K562 (cell line): ENCODE results near the gene RNU6-1. TPM values are rescaled to one million over a fixed set of nuclear protein-coding genes. Genes with fewer than 3 reads are reported as not detected.
A peak's percentile ranks its signal among the peaks of the same experiment; 100 is the strongest.

Experiments
- ASH1L ChIP-seq: fragments of 450-650 bp; IDR thresholded peaks from 2 replicates; pipeline ENCODE4 v1.6.1; 2018; ENCODE audit warnings: borderline replicate concordance, mild to moderate bottlenecking, low read depth; ENCODE audit not compliant: partially characterized antibody
- CBFB ChIP-seq: sonication (generic); formaldehyde crosslinking; IDR thresholded peaks from 2 replicates; pipeline ENCODE4 v1.4.0; 2020; ENCODE audit warnings: mild to moderate bottlenecking, missing genetic modification reagents
- ERF ChIP-seq: fragments of 450-650 bp; formaldehyde crosslinking; IDR thresholded peaks from 2 replicates; pipeline ENCODE4 v1.4.0; 2020; ENCODE audit warnings: mild to moderate bottlenecking, mixed read lengths
- GABPB2 ChIP-seq: fragments of 250-450 bp; sonication (Bioruptor Pico); conservative IDR thresholded peaks from 2 replicates; pipeline ENCODE4 v1.5.1; 2021; ENCODE audit warnings: mild to moderate bottlenecking
- HEY1 ChIP-seq: fragments of 250-450 bp; sonication (Bioruptor Pico); IDR thresholded peaks from 2 replicates; pipeline ENCODE4 v1.5.0; 2020; ENCODE audit warnings: mild to moderate bottlenecking, moderate library complexity, borderline replicate concordance
- KDM2B ChIP-seq: fragments of 250-450 bp; sonication (Bioruptor Pico); IDR thresholded peaks from 2 replicates; pipeline ENCODE4 v1.8.0; 2021; ENCODE audit warnings: mild to moderate bottlenecking, moderate library complexity
- MIER1 ChIP-seq: fragments of 450-650 bp; IDR thresholded peaks from 2 replicates; pipeline ENCODE4 v1.6.1; 2016; ENCODE audit warnings: antibody characterized with exemption, mild to moderate bottlenecking, low read depth
- NBN ChIP-seq: fragments of 450-650 bp; IDR thresholded peaks from 2 replicates; pipeline ENCODE4 v1.6.1; 2016; ENCODE audit warnings: low read depth, mild to moderate bottlenecking
- NR2F6 ChIP-seq: fragments of 450-650 bp; formaldehyde crosslinking; IDR thresholded peaks from 2 replicates; pipeline ENCODE4 v1.4.0; 2020; ENCODE audit warnings: mild to moderate bottlenecking
- NR3C1 ChIP-seq: sonication (generic); formaldehyde crosslinking; IDR thresholded peaks from 2 replicates; pipeline ENCODE4 v1.8.1; 2022; ENCODE audit warnings: missing genetic modification reagents
- NRF1 ChIP-seq, 2 experiments: fragments of 450-650 bp; IDR thresholded peaks in 1 of 2; conservative IDR thresholded peaks in 1 of 2; 2 replicates each; pipeline ENCODE4 v1.6.1; 2014; ENCODE audit warnings: mild to moderate bottlenecking in 2 of 2
- PCBP1 ChIP-seq: fragments of 200-400 bp; formaldehyde crosslinking; IDR thresholded peaks from 2 replicates; pipeline ENCODE4 v1.6.1; 2018; ENCODE audit warnings: mild to moderate bottlenecking, low read depth, low read length; ENCODE audit not compliant: poor library complexity, severe bottlenecking
- POLR3A ChIP-seq: IDR thresholded peaks from 2 replicates; pipeline ENCODE4 v1.6.1; 2011; ENCODE audit warnings: borderline replicate concordance, mild to moderate bottlenecking, moderate library complexity; ENCODE audit not compliant: insufficient read length, insufficient read depth; ENCODE audit errors: extremely low read depth
- PRPF4 ChIP-seq: fragments of 200-400 bp; formaldehyde crosslinking; IDR thresholded peaks from one replicate; pipeline ENCODE4 v1.6.1; 2017; ENCODE audit warnings: low read length, low read depth, mild to moderate bottlenecking; ENCODE audit not compliant: insufficient read depth, poor library complexity, severe bottlenecking
- SIX5 ChIP-seq, 2 experiments: IDR thresholded peaks; 2 replicates each; pipeline ENCODE4 v1.6.1; 2011; ENCODE audit warnings: low read length in 2 of 2, borderline replicate concordance in 1 of 2, low read depth in 1 of 2, mild to moderate bottlenecking in 1 of 2, moderate library complexity in 1 of 2; ENCODE audit not compliant: insufficient read depth in 1 of 2
- SMARCA5 ChIP-seq: fragments of 450-650 bp; IDR thresholded peaks from 2 replicates; pipeline ENCODE4 v1.6.1; 2016
- SMARCE1 ChIP-seq: fragments of 450-650 bp; IDR thresholded peaks from 2 replicates; pipeline ENCODE4 v1.7.1; 2016; ENCODE audit warnings: mild to moderate bottlenecking
- STAT5B ChIP-seq: fragments of 250-450 bp; sonication (Bioruptor Pico); IDR thresholded peaks from 2 replicates; pipeline ENCODE4 v1.8.0; 2021; ENCODE audit warnings: mild to moderate bottlenecking, inconsistent platforms
- TARDBP ChIP-seq: fragments of 450-650 bp; IDR thresholded peaks from 2 replicates; pipeline ENCODE4 v1.6.1; 2016
- TBP ChIP-seq: optimal IDR thresholded peaks from 2 replicates; pipeline ENCODE3; 2011; ENCODE audit warnings: low read depth, low read length, improper control_type of control experiment
- TFAM ChIP-seq: fragments of 250-450 bp; sonication (Bioruptor Pico); conservative IDR thresholded peaks from 2 replicates; pipeline ENCODE4 v1.5.0; 2021; ENCODE audit warnings: mild to moderate bottlenecking, moderate library complexity
- polyA plus RNA-seq, 8 experiments: library from polyadenylated mRNA; depleted of rRNA in 4 of 8; stranded (reverse) in 5 of 8; unstranded in 3 of 8; fragments of >200 nt; fragmentation: Nextera tagmentation in 2 of 8; fragmentation: Illumina TruSeq in 1 of 8; extraction: Ambion mirVana in 2 of 8; extraction: Trizol in 1 of 8; gene quantifications; 2 replicates each; pipeline versions ENCODE4 v1.2.1 to v1.2.3, GENCODE V29; 2011 to 2014; ENCODE audit warnings: inconsistent platforms in 1 of 8, missing spikeins in 1 of 8
- total RNA-seq, 7 experiments: library from RNA; depleted of rRNA in 6 of 7; stranded (reverse); fragments of >200 nt in 6 of 7; fragmentation: Illumina TruSeq in 2 of 7; extraction: Trizol in 2 of 7; gene quantifications; 2 replicates each; pipeline versions ENCODE4 v1.2.1 to v1.2.3, GENCODE V29; 2011 to 2021; ENCODE audit warnings: low replicate concordance in 1 of 7
- TF ChIP-seq, protein P1 (sequence below): fragments of 250-450 bp; sonication (Bioruptor Pico); IDR thresholded peaks from 2 replicates; pipeline ENCODE4 v1.6.1; 2021; ENCODE audit warnings: mild to moderate bottlenecking
- TF ChIP-seq, protein P2 (sequence below): sonication (generic); formaldehyde crosslinking; IDR thresholded peaks from 2 replicates; pipeline ENCODE4 v1.8.0; 2022; ENCODE audit warnings: mild to moderate bottlenecking, missing genetic modification reagents
- TF ChIP-seq, protein P3 (sequence below), 2 experiments: fragments of 450-650 bp; IDR thresholded peaks; 2 replicates each; pipeline ENCODE4 v1.6.1; 2018; ENCODE audit warnings: mild to moderate bottlenecking in 2 of 2, low read depth in 1 of 2; ENCODE audit not compliant: partially characterized antibody in 2 of 2

Gene RNU6-1
- total and polyA plus RNA-seq, 9 of the 15 experiments (the other 6 are each of a cell fraction or from before 2014, with no cell fraction given) = not detected

DNA sequence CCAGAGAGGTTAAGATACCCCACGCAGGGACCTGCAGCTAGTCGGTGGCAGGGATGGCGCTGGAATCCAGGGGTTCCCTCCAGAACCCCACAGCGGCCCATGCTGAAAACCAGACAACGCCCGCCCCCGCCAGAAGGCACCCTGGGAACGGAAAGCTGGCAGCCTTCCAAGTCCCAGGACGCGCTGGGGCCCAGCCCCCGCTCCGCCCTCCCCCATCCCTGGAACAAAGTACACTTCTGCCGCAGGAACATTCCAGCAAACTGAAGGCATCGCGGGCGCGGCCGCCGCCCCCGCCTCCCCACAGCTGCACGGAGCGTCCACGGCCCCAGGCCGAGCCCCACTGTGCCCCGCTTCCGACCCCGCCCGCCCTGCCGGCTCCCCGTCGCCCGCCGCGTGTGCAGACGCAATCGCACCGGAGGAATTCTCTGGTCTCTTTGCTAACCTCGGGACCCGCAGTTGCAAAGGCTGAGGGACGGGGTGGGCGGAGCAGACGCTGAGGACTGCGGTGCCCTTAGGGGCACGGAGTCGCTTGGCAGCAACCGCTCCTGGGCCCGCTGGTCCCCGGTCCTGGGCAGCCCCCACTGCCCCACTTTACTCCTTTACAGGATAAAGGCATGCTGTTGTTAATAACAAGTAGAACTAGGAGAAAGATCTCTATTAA lies 44.8 kb upstream of the RNU6-1 start (continued):
- TF ChIP-seq, protein P1, sequence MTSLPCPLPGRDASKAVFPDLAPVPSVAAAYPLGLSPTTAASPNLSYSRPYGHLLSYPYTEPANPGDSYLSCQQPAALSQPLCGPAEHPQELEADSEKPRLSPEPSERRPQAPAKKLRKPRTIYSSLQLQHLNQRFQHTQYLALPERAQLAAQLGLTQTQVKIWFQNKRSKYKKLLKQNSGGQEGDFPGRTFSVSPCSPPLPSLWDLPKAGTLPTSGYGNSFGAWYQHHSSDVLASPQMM (CRISPR knock-in tag) = no peak
- TF ChIP-seq HEY1 (CRISPR knock-in tag) = no peak
- no peak for TF ChIP-seq CBFB (CRISPR knock-in tag)
- TF ChIP-seq NRF1 (conservative IDR thresholded peaks at IDR 0.05 in 1 of 2, IDR thresholded peaks at IDR 0.05 in 1 of 2) = peak; percentile 46 to 51; a peak in 2 of 4 replicates
- peak; percentile 58; the same call in 1 of the 2 replicates for TF ChIP-seq SMARCE1
- TF ChIP-seq KDM2B = no peak
- no peak for TF ChIP-seq ASH1L
- no peak for TF ChIP-seq SMARCA5
- TF ChIP-seq PCBP1 = peak; percentile 38
- TF ChIP-seq TARDBP = 0 out of 2 replicates have a peak, but pooled peaks have one; percentile 26
- TF ChIP-seq, protein P2, sequence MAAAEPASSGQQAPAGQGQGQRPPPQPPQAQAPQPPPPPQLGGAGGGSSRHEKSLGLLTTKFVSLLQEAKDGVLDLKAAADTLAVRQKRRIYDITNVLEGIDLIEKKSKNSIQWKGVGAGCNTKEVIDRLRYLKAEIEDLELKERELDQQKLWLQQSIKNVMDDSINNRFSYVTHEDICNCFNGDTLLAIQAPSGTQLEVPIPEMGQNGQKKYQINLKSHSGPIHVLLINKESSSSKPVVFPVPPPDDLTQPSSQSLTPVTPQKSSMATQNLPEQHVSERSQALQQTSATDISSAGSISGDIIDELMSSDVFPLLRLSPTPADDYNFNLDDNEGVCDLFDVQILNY (CRISPR knock-in tag) = no peak
- no peak for TF ChIP-seq TFAM
- TF ChIP-seq, protein P3, sequence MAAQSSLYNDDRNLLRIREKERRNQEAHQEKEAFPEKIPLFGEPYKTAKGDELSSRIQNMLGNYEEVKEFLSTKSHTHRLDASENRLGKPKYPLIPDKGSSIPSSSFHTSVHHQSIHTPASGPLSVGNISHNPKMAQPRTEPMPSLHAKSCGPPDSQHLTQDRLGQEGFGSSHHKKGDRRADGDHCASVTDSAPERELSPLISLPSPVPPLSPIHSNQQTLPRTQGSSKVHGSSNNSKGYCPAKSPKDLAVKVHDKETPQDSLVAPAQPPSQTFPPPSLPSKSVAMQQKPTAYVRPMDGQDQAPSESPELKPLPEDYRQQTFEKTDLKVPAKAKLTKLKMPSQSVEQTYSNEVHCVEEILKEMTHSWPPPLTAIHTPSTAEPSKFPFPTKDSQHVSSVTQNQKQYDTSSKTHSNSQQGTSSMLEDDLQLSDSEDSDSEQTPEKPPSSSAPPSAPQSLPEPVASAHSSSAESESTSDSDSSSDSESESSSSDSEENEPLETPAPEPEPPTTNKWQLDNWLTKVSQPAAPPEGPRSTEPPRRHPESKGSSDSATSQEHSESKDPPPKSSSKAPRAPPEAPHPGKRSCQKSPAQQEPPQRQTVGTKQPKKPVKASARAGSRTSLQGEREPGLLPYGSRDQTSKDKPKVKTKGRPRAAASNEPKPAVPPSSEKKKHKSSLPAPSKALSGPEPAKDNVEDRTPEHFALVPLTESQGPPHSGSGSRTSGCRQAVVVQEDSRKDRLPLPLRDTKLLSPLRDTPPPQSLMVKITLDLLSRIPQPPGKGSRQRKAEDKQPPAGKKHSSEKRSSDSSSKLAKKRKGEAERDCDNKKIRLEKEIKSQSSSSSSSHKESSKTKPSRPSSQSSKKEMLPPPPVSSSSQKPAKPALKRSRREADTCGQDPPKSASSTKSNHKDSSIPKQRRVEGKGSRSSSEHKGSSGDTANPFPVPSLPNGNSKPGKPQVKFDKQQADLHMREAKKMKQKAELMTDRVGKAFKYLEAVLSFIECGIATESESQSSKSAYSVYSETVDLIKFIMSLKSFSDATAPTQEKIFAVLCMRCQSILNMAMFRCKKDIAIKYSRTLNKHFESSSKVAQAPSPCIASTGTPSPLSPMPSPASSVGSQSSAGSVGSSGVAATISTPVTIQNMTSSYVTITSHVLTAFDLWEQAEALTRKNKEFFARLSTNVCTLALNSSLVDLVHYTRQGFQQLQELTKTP (IDR thresholded peaks at IDR 0.05; ENCODE audit: low read depth in 1 of 2, partially characterized antibody in 2 of 2) = no peak
- TF ChIP-seq MIER1 = no peak
- no peak for TF ChIP-seq SIX5 (IDR thresholded peaks at IDR 0.05; ENCODE audit: borderline replicate concordance in 1 of 2, insufficient read depth in 1 of 2, low read depth in 1 of 2, low read length in 2 of 2)
- no peak for TF ChIP-seq ERF (CRISPR knock-in tag)
- peak; percentile 17 for TF ChIP-seq TBP
- TF ChIP-seq POLR3A = no peak
- peak; percentile 24; the same call in 1 of the 2 replicates for TF ChIP-seq NBN
- no peak for TF ChIP-seq GABPB2 (CRISPR knock-in tag)
- no peak for TF ChIP-seq NR2F6 (CRISPR knock-in tag)
- TF ChIP-seq NR3C1 = no peak
- TF ChIP-seq PRPF4 = no peak
- no peak for TF ChIP-seq STAT5B (CRISPR knock-in tag)
